IPS-NIHi7 (cell line): Measurements from ENCODE around the gene TIAM1.

Experiments
- DNase-seq: peaks from one replicate; pipeline ENCODE4 v3.0.0; 2012; ENCODE audit warnings: mixed read lengths; ENCODE audit errors: extremely low spot score

The TIAM1 gene

DNA sequence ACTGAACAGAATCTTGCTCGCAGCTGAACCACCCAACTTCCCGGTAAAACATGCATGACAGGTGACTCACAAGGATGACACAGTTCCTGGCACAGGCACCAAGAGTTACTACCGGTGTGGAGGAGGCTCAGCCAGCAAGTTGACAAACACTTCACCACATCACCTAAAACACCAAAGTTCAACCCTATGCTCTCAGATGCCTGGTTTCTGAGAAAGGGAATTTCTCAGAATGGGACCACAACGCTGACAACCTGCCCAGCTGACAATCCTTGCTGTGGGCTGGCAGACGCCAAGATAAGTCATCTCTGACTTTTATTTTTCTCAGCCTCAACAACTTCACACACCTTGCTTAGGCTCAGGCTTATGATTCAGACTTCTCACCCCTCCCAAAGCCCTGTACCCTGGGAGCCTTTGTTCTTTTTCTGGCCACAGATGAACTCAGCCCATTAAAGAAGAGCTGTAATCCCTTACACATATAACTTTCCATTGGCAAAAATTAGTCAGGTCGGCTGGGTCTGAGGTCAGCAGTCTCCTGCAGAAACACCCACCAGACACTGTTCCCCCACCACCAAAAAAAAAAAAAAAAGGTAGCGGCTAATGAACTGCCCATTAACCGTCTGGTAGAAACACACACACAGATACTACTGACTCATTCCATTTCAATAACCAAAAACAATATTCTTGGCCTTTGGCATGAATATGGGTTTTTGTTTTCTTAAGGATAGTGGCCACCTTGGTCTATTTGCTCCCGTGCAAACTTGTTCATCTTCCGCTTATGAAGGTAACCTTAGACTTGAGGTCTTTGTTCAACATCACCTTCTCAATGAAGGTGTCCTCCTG is 10.8 kb upstream of the TIAM1 start:
- DNase-seq = no peak

DNA sequence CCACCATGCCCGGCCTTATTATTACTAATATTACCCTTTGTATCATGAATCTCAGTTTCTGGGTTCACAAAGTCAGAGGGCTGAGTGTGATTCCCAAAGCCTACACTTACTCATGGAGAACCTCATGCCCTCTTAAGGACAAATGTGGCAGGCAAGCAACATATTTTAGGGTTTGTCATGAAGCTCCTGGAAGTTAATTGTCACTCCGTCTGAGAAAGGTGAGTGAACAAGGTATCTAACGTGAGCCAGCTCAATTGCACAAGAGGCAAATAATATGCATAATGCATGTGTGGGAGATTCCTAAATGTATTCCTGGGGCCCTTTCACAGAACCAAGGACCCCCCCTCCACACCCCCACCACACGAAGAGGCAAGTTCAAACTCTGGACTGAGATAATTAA is 10.1 kb upstream of the TIAM1 start:
- no peak for DNase-seq

DNA sequence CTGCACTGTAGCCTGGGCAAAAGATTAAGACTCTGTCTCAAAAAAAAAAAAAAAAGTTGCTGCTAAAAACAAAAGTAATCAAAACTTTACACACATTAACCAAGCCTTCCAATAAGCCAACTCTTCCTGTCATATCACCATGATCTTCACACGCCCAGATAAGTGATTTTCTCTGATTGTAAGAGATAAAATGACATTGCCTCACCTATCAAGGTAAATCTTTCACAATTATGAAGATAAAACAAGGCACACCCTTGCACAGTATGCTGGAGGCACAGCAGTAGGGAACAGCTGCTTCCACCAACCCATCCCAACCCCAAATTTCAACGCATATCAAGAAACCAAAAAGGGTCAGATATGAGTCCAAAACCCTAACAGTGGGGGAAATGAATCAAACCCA is 8.8 kb upstream of the TIAM1 start:
- DNase-seq = no peak

DNA sequence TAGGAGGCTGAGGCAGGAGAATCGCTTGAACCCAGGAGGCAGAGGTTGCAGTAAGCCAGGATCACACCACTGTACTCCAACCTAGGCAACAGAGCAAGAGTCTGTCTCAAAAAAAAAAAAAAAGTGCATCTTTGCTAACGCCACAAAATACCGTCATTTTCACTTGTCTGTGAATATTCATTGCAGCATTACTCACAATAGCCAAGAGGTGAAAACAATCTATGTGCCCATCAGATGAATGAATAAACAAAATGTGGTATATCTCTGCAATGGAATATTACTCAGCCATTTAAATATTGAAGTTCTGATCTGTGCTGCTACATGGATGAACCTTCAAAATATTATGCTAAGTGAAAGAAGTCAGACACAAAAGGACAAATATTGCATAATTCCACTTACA is 7.9 kb upstream of the TIAM1 start:
- DNase-seq = no peak

DNA sequence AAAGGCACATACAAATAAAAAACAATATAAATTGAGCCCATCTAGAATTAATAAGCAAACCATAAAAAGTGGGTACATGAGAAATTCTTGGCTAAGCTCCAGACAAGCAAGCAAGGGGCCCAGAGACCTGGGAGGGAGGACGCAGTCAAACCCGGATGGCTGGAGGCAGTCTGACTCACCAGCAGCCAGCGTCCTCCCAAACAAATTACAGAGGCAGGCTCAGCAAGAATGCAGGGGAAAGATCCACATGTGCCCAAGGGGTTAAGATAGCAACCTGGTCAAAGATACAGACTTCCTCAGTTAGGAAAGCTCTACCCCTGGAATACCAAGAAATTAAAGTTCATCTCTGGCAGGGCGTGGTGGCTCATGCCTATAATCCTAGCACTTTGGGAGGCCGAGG is 7.4 kb upstream of the TIAM1 start:
- peak; percentile 67 for DNase-seq

DNA sequence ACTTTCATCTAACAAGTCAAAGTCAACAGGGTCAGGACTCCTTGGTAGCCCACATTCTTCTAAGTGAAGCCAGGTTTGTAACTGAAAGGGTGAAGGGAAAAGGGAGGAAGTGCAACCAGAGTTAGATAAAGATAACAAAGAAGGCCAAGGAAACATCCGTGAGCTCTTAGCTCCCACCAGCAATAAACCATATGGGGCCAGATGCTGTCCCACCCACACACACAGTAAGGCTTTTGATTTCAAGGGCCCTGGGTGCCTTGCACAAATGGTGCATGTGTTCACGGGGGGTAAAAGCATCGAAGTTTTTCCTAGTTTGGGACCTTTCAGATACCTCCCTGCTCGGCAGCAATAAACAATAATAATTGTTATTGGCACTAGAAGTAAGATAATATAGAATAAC is 5.1 kb upstream of the TIAM1 start:
- no peak for DNase-seq

DNA sequence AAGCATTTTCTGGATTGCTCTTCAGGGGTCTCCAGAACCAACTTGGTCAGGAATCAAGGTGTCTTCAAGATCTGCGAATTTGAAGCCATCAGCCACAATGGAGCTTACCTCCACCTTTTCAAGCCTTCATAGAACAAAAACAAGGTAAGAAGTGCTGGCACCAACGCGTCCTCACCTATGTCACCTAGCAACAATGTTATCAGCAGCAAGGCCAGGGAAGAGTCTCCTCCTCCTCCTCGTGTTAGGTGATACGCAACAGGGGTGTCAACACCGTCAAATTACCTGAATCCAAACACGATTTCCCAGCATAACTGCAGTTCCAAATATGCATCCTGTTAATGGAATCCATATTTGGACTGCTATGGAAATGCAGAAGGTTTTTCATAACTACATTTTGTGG is 4.1 kb upstream of the TIAM1 start:
- DNase-seq = no peak

DNA sequence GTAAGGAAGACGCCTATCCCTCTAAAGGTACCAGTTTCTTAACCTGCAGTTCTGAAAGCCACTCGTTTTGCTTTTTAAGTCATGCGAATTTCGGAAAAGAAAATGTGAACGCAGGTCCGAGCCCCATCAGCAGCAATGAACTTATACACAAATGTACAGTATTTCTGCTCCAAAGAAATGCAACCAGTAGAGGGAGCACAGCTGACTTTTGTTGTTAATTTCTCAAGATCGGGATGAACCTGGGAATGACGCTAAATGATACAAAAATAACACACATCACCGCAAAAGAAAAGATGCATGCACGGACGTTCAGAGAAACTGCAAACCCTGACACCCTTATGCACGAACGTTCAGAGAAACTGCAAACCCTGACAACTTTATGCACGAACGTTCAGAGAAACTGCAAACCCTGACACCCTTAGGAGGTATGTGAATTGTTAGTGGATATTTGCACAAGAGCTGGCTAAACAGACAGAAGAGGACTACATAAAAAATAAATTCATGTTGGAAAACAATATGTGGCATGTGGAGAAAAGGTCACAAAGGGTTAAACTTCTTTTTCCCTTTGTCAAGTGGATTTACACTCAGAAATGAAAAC is 3.5 kb upstream of the TIAM1 start:
- DNase-seq = no peak

DNA sequence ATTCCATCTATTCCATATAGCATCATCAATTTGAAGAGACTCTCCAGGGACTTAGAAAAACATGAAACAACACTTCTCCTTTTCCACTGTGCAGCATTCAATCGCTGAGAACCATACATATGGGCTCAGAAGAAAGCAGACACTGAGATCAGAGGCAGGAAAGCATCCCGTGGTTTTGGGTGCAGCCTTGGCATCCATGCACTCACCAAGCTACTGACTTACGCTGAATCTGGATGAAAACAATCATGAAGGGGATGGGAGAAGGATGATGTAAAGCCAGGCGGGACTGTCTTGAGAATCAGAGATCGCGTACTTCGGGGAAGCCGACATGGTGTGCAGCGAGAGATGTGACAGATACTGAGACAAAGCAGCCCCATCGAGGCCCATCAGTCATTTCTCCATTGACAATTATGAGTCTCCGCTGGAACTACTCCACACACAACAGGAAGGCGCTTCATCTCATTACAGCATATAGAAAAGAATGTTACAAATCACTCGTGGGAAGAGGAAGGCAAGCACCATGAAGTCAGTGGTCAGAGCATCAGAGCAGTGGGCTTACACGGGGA is 2.3 kb upstream of the TIAM1 start:
- no peak for DNase-seq

DNA sequence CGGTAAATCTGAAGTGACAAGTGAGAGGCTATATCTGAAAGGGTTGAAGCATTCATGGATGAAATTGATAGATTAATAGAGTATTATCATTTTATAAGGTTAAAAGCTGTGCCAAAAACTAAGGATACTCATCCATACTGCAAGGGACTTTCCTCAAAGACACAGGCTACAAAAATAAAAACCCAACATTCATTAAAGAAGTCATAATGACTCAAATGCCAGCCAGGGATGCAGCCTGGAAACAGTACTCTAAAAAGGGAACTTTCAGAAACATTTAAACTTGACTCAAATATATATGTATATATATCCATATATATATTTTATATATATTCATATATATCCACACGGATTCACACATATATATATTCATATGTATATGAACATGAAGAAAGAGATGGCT is 1.1 kb upstream of the TIAM1 start:
- DNase-seq = no peak

DNA sequence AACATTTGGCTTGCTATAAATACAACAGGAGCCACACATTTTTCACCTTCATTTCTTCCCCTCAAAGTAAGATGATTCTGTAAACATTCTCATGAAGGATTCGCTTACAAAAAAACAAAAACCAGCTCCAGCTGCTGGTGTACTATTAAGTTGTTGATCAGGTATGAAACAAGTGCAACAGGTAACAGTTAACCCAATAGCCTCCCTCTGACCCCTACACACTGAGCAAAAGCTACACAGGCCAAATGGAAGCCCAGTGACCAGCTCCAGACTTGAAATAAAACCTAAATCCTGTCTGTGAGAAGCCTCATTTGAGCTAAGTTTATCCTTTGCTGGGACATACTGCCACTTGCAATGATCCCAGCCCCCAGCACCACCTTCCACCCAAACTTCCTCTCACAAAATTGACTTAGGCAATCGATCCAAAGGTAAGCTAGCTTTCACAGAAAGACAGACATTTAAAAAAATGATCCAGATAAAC is 991 bp downstream of the TIAM1 start:
- no peak for DNase-seq

DNA sequence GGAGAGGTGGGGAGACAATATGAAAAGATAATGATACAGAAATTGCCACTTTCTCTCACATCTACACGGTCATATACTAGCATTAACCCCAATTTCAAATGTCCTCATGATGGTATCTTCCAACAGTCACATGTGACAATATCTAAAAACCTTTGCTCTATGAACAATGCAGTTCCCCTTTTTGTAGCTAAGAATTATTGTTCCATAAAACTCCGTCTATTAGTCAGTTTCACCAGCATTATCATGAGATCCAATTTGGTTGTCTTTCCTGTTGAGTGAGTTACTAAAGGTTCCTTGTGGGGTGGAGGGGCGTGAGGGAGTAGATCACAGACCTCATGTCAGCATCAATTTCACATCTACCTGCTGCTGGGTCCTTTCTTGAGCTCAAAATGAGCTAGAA is 1.7 kb downstream of the TIAM1 start:
- DNase-seq = no peak

DNA sequence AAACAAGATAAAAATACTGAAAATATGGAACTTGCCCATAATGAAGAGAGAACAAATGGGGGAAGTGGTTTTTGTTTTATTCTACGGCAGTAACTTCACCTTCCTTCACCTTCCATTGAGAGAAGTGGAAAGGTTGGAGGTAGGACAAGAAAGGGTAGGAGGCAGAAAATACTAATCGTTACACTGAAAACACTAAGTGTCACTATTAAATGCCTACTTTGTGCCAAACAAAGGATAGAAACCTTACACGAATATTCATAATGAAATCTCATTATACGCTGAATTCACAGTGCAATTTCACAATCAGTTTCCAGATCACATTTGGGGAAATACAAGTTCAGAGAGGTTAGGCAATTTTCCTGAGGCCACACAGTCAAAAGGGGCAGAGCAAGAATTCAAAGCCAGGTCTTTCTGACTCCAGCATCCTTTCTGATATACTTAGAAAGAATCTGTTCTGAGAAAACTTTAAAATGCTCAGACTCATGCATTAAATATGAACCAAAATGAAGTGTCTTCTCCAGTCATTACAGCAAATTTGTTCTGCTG is 3.0 kb downstream of the TIAM1 start:
- no peak for DNase-seq

DNA sequence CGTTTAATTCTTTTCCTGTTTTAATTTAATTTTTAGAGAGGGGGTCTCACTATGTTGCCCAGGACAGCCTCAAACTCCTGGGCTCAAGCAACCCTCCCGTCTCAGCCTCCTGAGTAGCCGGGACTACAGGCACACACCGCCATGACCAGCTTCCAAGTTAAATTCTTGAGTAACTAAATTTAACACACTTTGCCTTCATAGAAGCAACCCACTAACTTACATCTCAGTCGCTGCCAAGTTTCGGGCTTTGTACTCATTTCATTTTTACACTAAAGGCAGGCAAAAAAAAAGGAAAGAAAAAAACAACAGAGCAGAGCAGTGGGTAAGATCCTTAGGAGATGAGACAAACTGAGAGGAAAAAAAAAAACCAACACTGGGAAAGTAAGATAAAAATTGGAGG is 3.5 kb downstream of the TIAM1 start:
- DNase-seq = no peak

DNA sequence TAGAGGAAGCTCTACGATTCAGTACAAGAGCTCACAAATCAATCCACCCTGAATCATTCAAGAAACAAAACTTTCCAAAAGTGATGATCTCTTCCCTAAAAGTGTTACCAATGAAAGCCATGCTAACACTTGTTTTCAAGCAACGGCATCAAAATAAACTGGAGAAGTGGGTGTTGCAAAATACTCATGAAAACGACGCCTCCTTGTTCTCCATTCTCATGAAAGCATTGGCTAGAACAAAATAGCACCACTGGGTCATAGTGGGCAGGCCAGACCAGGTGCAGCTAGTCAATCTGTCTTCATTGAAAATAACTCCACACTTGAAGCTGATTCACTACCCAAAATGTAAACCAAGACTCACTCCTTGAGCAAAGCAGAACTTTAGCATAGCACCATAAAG is 4.3 kb downstream of the TIAM1 start:
- no peak for DNase-seq

DNA sequence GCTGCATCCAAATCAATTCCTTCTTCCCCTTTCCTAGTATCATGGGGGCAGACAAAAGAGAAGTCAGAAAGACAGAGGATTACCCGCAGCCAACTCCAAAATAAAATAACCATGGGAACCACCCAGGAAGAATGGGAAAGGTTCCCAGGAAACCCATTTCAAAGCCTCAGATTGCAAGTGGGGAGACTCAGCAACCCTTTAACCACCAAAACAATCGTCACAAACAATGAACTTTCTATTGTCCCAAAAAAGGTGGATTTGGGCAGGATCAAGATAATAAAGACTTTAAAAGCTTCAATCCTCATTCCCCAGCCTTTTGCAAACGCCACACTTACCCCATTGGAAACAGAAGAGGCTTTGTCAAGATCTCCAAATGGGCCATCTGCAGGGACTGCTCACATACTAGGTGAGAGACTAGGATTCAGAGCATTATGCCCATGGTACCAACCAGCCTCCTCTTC is 5.1 kb downstream of the TIAM1 start:
- DNase-seq = no peak

DNA sequence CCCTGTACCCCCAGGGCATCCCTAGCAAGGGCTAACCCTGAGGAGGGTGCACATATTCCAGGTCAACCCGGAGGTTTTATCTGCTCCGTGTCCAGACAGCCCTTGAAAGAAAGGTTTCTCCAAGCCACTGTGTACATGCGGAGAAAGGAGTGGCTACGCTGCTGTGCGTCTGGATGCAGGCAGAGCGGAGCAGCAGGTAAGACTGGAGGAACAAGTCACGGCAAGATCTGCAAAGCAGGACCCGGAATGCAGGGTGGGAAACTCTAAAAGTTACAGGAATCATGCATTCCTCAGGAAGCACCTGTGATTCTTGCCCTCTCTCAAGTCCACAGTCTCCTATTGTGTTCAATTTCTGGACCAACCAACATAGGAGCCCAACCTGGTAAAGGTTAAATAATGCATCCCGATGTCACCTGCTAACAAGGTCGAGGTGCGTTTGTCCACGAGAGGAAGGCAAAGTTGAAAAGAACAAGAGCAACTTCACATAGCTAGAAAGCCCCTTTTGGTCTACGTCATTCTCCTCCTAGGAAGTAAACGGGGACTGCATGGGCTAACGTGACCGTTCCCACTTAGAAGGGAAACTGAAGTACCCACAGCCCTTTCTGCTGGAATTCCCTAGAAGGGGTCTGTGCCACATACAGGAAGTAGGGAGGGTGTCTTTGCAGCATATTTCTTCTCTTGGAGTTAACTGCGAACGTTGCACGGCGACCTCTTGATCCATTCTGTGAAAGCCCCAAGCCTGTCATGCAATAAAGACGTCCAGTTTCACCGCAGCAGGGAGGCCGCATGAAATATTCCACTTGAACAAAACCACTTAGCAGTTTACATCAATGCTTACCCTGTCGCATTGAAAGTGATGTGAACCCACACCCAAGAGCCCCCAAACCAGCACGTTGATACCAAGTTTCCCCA is 5.8 kb downstream of the TIAM1 start:
- no peak for DNase-seq

DNA sequence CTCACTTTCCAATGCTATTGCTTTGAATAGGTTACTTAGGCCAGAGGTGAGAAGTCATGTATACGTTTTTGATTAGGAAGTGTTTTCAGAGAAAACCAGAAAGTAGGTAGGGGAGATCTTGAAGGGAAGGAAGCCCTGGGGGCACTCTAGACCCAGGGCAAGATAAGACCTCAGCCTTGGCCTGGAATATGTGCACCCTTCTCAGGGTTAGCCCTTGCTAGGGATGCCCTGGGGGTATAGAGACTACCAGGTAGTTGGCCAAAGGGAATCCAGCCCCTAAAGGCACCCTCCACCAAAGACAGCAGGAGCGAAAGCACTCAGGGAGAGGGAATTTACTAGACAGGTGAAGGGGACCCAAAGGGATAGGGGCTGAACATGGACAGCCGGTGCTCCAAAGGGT is 7.0 kb downstream of the TIAM1 start:
- DNase-seq = no peak

DNA sequence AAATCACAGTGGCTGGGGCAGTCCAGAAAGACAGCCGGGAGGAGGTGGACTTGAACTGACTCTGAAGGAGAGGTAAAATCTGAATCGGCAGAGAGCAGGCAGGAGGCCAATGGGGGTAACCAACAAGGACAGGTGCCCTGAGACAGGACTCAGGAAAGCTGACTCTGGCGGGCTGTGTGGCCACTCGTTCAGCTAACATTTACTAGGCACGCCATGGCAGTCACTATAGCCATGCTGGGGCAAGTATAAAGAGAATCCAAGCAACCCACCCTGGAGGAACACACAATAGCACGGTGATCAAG is 7.4 kb downstream of the TIAM1 start:
- DNase-seq = no peak

DNA sequence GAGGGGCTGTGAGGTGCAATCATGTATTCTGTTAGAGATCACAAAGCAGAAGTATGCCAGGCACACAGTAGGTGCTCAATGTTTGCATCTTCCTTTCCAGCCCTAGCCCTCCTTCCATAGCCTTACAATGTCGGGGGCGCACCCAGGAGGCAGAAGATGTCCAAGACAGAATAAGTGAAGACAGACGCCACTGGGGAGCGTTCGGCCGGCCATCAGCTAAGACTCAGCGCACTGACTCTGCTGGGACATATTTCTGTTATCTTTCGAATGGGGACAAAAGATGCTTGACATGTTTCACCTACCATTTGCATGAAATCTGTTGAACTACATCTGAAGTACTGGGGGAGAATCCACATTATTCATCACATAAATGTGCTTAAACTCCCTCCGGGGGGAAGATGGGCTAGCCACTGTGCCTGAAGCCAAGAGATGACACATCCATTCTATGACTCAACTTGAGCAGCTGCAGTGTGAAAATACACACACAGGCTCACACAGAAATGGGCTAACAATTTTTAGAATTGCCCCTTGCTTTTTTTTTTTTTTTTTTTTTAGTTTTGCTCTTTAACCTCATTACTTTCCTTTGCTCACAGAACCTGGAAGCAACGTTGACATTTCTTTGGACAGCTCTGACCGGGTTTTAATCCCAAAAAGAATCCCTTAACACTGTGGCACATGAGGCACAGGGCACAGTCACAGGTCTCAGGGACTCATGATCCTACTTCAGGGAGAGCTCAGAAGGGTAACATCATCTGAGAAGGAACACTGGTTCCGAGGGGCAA is 7.9 kb downstream of the TIAM1 start:
- no peak for DNase-seq

DNA sequence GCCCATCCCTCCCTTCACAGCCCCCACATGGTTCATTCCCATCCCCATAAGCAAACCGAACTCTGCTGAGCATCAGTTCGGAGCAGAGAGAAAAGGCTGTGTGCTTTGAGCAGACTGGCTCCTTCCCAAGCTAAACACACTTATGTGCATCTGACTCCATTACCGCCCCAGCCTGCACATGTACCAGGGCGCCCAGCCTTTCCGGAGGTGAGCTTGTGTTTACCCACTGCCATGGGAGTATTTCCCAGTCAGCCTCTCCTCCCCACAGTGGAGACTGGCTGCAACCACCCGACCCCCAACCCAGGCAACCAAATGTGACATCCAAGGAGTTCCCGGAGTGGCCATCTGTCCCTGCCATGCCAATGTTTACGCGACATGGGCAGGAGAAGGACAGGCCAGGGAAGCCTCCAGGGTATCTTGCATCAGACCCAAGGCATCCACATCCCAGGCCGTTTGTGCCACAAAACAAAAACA is 9.4 kb downstream of the TIAM1 start:
- DNase-seq = no peak
